DOHH2 (cell line): ENCODE measurements around the gene CA12.

Experiments used
- CTCF ChIP-seq: fragments of 200-600 bp; sonication (generic); IDR thresholded peaks from one replicate; pipeline ENCODE4 v1.5.1; 2014; ENCODE audit warnings: antibody characterized with exemption, mild to moderate bottlenecking, low read depth, low read length; ENCODE audit not compliant: poor library complexity, severe bottlenecking
- EZH2phosphoT487 ChIP-seq: fragments of 200-600 bp; sonication (generic); IDR thresholded peaks from 2 replicates; pipeline ENCODE4 v1.6.1; 2017; ENCODE audit warnings: borderline replicate concordance, mild to moderate bottlenecking, antibody characterized with exemption, low read length, moderate library complexity, mixed read lengths

DNA sequence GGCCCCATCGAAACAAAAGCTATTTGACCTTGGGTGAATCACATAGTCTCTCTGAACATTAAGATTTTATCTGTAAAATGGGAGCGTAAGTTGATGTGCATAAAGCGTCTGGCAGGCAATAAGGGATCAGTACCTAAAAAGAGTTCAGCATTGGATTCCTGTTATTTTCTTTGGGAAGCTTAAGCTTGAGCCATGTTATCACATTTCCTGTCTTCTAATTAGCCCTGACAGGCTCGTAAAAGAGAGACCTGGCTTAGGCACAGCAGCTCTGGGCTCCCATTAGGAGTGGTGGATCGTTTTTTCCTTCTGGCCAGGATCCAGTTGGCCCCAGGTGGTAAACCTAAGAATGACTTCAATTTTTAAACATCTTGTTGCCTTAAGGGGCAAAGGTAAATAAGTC, 26.0 kb upstream of the CA12 start:
- TF ChIP-seq EZH2phosphoT487 (no peak), CTCF (no peak)
